K562 (cell line): Measurements from ENCODE around the gene HYAL4.

Experiments used
- ATF3 ChIP-seq, 2 experiments: fragments of 450-650 bp in 1 of 2; sonication (generic) in 1 of 2; formaldehyde crosslinking in 1 of 2; IDR thresholded peaks in 1 of 2; conservative IDR thresholded peaks in 1 of 2; 2 replicates each; pipeline versions ENCODE4 v1.6.1 to v1.8.1; 2016 to 2023; ENCODE audit warnings: mild to moderate bottlenecking in 2 of 2, moderate library complexity in 2 of 2, inconsistent platforms in 1 of 2, missing genetic modification reagents in 1 of 2
- CREB5 ChIP-seq: fragments of 250-450 bp; sonication (Bioruptor Pico); IDR thresholded peaks from 2 replicates; pipeline ENCODE4 v1.5.0; 2020; ENCODE audit warnings: mild to moderate bottlenecking
- CTCF ChIP-seq, 3 experiments: IDR thresholded peaks in 2 of 3; conservative IDR thresholded peaks in 1 of 3; 2 replicates each; pipeline ENCODE4 v1.5.1; 2011 to 2012; ENCODE audit warnings: low read length in 3 of 3, mild to moderate bottlenecking in 3 of 3, control low read depth in 2 of 3, improper control_type of control experiment in 1 of 3, inconsistent platforms in 1 of 3, low read depth in 1 of 3, mixed read lengths in 1 of 3, moderate library complexity in 1 of 3; ENCODE audit not compliant: insufficient read depth in 2 of 3
- HBP1 ChIP-seq: fragments of 450-650 bp; formaldehyde crosslinking; IDR thresholded peaks from 2 replicates; pipeline ENCODE4 v1.4.0; 2022; ENCODE audit warnings: missing genetic modification characterization
- MTF1 ChIP-seq: fragments of 250-450 bp; sonication (Bioruptor Pico); IDR thresholded peaks from 2 replicates; pipeline ENCODE4 v1.9.0; 2021; ENCODE audit warnings: moderate library complexity, mild to moderate bottlenecking, inconsistent platforms, borderline replicate concordance
- RBBP5 ChIP-seq: fragments of 200-600 bp; sonication (generic); IDR thresholded peaks from 2 replicates; pipeline ENCODE4 v1.6.1; 2012; ENCODE audit warnings: borderline replicate concordance, mild to moderate bottlenecking, low read length, control low read depth, inconsistent platforms; ENCODE audit not compliant: insufficient read depth, poor library complexity, severe bottlenecking
- YY1 ChIP-seq, 3 experiments: IDR thresholded peaks; 2 replicates each; pipeline ENCODE4 v1.6.1; 2011; ENCODE audit warnings: low read length in 2 of 3, mild to moderate bottlenecking in 2 of 3, moderate library complexity in 2 of 3, borderline replicate concordance in 1 of 3, control low read depth in 1 of 3, low read depth in 1 of 3; ENCODE audit not compliant: insufficient read depth in 3 of 3, insufficient replicate concordance in 2 of 3, control insufficient read depth in 1 of 3, insufficient read length in 1 of 3; ENCODE audit errors: extremely low read depth in 1 of 3

GRCh38 chr7:123824754-123825067 lies 20.3 kb upstream of the HYAL4 start:
- TF ChIP-seq RBBP5 (no peak), YY1 (IDR thresholded peaks at IDR 0.05; ENCODE audit: borderline replicate concordance in 1 of 3, control insufficient read depth in 1 of 3, extremely low read depth in 1 of 3, insufficient read depth in 3 of 3, insufficient read length in 1 of 3, insufficient replicate concordance in 2 of 3, low read depth in 1 of 3, low read length in 2 of 3) (no peak), CTCF (IDR thresholded peaks at IDR 0.05 in 2 of 3, conservative IDR thresholded peaks at IDR 0.05 in 1 of 3; ENCODE audit: insufficient read depth in 2 of 3, low read depth in 1 of 3, low read length in 3 of 3) (no peak), CREB5 (CRISPR knock-in tag) (no peak), ATF3 (IDR thresholded peaks at IDR 0.05) (no peak), ATF3 (CRISPR knock-in tag; conservative IDR thresholded peaks at IDR 0.05) (no peak), HBP1 (no peak), MTF1 (CRISPR knock-in tag) (no peak)
